Measurements from ENCODE around the gene ENKD1. TPM values are rescaled to one million over a fixed set of nuclear protein-coding genes. Genes with fewer than 3 reads are reported as not detected.
A peak's percentile ranks its signal among the peaks of the same experiment; 100 is the strongest.

The ENKD1 gene
- total RNA-seq, 6 experiments from 2014 or later, result 7.4 to 10.8 (median 8.9) TPM

- Mint-ChIP-seq H3K9me3 (no peaks in the 10 kb centered on the region), H3K36me3 (ENCODE audit: low read depth) (no peaks in the 10 kb centered on the region), H3K27me3 (ENCODE audit: insufficient read depth) (no peaks in the 10 kb centered on the region; the same call in 1 of the 2 replicates), H3K4me1 (ENCODE audit: low read depth) (peaks cover 8% of the 10 kb centered on the region), H3K27ac (no peak overlapping the region), H3K4me3 (no peak overlapping the region)
- TF ChIP-seq, protein P1, sequence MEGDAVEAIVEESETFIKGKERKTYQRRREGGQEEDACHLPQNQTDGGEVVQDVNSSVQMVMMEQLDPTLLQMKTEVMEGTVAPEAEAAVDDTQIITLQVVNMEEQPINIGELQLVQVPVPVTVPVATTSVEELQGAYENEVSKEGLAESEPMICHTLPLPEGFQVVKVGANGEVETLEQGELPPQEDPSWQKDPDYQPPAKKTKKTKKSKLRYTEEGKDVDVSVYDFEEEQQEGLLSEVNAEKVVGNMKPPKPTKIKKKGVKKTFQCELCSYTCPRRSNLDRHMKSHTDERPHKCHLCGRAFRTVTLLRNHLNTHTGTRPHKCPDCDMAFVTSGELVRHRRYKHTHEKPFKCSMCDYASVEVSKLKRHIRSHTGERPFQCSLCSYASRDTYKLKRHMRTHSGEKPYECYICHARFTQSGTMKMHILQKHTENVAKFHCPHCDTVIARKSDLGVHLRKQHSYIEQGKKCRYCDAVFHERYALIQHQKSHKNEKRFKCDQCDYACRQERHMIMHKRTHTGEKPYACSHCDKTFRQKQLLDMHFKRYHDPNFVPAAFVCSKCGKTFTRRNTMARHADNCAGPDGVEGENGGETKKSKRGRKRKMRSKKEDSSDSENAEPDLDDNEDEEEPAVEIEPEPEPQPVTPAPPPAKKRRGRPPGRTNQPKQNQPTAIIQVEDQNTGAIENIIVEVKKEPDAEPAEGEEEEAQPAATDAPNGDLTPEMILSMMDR (IDR thresholded peaks at IDR 0.05), result no peak
- DNase-seq, result no peak
Measured at GRCh38 chr16:67673712-67674580, 7.4 kb upstream of the ENKD1 start.

DNA sequence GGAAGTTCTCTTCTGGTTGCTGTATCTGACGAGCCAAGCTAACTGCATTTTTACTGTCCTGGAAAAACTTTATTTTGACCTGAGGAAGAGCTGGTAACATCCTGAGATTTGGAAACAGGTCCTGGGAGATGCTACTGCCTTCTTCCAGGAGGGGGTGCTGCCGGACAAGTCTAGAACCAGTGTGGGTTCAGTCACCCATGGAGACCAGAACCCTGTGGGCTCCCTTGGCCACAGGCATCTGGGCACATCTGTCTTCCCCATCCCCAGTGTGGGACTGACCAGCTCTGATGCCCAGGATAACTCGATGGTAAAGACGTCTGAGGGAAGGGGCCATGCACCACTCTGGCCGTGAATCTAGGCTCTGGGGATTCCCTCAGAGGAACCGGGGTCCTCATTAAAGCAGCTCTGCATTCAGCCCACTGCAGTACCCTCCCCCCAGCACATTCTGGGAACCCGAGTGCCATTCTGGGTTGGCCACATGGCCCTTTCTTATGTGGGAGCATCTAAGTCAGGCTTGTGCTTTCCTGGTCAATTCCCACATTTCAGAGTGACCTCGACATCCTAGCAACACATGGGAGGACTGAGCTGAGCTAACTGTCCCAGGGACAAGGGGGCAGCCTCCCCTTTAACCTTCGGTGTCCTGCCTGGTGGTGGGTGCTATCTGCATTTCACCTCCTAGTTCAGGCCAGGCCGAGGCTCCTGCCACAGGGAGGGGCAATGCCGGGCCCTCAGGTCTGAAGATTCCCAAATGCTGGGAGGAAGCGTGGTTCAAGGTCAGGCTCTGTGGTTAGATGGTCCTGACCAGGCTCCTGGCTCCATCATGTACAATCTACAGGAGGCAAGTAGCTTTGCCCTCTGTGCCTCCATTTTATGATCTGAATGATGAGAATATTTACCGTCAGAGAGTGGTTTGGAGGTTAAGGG is 6.5 kb upstream of the ENKD1 start:
- Mint-ChIP-seq H3K9me3 (no peaks in the 10 kb centered on the region), H3K36me3 (ENCODE audit: low read depth) (no peaks in the 10 kb centered on the region), H3K27ac (no peak overlapping the region), H3K4me1 (ENCODE audit: low read depth) (peaks cover 8% of the 10 kb centered on the region), H3K4me3 (no peak overlapping the region), H3K27me3 (ENCODE audit: insufficient read depth) (peaks cover 5% of the 10 kb centered on the region; the same call in 1 of the 2 replicates)
- TF ChIP-seq, protein P1 (IDR thresholded peaks at IDR 0.05), result peak; percentile 84
- DNase-seq, result peak; percentile 52

GRCh38 chr16:67672306-67672705 is 5.8 kb upstream of the ENKD1 start:
- TF ChIP-seq, protein P1 (IDR thresholded peaks at IDR 0.05), result no peak
- no peak for DNase-seq
- H3K36me3 Mint-ChIP-seq (ENCODE audit: low read depth), result no peaks in the 10 kb centered on the region
- H3K27me3 Mint-ChIP-seq (ENCODE audit: insufficient read depth), result peaks cover 5% of the 10 kb centered on the region; the same call in 1 of the 2 replicates
- no peaks in the 10 kb centered on the region for H3K9me3 Mint-ChIP-seq
- peaks cover 10% of the 10 kb centered on the region for H3K4me1 Mint-ChIP-seq (ENCODE audit: low read depth)
- no peak overlapping the region for H3K4me3 Mint-ChIP-seq
- no peak overlapping the region for H3K27ac Mint-ChIP-seq

DNA sequence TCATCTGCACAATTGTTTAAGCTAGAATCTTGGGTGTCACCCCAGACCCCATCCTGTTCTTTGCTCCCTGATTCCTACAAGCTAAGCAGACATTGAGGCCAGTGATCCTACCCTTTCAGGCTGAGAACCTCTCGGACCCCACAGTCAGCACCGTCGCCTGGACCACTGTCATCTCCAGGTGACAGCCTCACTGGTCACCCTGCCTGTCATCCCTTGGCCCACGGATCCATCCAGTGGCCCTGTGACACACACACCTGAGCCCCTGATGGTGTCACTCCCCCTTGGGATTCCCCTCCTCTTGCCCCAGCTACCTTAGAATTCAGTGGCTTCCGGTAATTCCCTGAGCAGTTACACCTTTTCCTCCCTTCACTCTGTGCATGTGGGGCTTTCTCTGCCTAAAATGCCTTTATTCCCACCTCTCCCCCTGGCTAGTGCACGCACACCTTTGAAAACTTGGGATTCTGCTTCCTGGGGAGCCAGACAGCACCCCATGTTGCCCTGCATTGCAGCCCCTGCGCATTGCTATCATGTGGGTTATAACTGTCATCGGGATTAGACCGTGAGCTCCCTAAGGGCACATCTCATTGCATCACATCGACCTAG is 3.0 kb upstream of the ENKD1 start:
- no peak for DNase-seq
- TF ChIP-seq, protein P1 (IDR thresholded peaks at IDR 0.05), result no peak
- H3K27ac Mint-ChIP-seq, result no peak overlapping the region
- peaks cover 21% of the 10 kb centered on the region for H3K4me1 Mint-ChIP-seq (ENCODE audit: low read depth)
- no peaks in the 10 kb centered on the region for H3K9me3 Mint-ChIP-seq
- no peaks in the 10 kb centered on the region for H3K36me3 Mint-ChIP-seq (ENCODE audit: low read depth)
- H3K4me3 Mint-ChIP-seq, result no peak overlapping the region
- H3K27me3 Mint-ChIP-seq (ENCODE audit: insufficient read depth), result peaks cover 5% of the 10 kb centered on the region; the same call in 1 of the 2 replicates

GRCh38 chr16:67668495-67669157 is 2.1 kb upstream of the ENKD1 start:
- Mint-ChIP-seq H3K36me3 (ENCODE audit: low read depth) (no peaks in the 10 kb centered on the region), H3K27ac (no peak overlapping the region), H3K4me3 (no peak overlapping the region)

More at GRCh38 chr16:67668495-67669157, 2.1 kb upstream of the ENKD1 start:
- Mint-ChIP-seq H3K9me3 (no peaks in the 10 kb centered on the region), H3K27me3 (ENCODE audit: insufficient read depth) (peaks cover 7% of the 10 kb centered on the region; the same call in 1 of the 2 replicates), H3K4me1 (ENCODE audit: low read depth) (peaks cover 21% of the 10 kb centered on the region)
- DNase-seq, result no peak
- TF ChIP-seq, protein P1 (IDR thresholded peaks at IDR 0.05), result peak; percentile 9; the same call in 1 of the 2 replicates

Measured in HFFc6 (cell line).